ENCODE results near the gene OPA3. TPM values are rescaled to one million over a fixed set of nuclear protein-coding genes. Genes with fewer than 3 reads are reported as not detected.

OPA3 gene
- total and polyA plus RNA-seq, 8 donors = under 0.01 to 27.5 (median 3.7) TPM

DNA sequence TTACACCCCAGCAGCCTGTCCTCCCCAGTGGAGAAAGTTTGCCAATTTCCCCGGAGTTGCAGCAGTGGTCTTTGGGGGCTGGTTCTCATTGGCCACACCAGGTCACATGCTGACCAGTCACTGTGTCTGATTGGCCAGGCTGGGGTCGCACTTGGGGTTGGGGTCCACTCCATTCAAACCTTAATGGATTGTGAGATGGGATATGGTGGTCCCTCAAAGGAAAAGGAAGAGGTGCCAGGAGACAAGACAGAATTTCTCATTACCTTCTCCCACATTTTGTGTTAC is 82.9 kb downstream of the OPA3 start:
- intact Hi-C loops (cut with DNase I; ENCODE audit: low total_unique reads) = no loop called here
- TF ChIP-seq POLR2AphosphoS5 (IDR thresholded peaks at IDR 0.05) (no peak), EP300 (IDR thresholded peaks at IDR 0.05) (no peak), POLR2A (IDR thresholded peaks at IDR 0.05) (no peak)
- TF ChIP-seq, protein P1, sequence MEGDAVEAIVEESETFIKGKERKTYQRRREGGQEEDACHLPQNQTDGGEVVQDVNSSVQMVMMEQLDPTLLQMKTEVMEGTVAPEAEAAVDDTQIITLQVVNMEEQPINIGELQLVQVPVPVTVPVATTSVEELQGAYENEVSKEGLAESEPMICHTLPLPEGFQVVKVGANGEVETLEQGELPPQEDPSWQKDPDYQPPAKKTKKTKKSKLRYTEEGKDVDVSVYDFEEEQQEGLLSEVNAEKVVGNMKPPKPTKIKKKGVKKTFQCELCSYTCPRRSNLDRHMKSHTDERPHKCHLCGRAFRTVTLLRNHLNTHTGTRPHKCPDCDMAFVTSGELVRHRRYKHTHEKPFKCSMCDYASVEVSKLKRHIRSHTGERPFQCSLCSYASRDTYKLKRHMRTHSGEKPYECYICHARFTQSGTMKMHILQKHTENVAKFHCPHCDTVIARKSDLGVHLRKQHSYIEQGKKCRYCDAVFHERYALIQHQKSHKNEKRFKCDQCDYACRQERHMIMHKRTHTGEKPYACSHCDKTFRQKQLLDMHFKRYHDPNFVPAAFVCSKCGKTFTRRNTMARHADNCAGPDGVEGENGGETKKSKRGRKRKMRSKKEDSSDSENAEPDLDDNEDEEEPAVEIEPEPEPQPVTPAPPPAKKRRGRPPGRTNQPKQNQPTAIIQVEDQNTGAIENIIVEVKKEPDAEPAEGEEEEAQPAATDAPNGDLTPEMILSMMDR (IDR thresholded peaks at IDR 0.05) = no peak
- Histone ChIP-seq H3K4me3 (no peak overlapping the region), H3K9me3 (no peaks in the 10 kb centered on the region), H3K27ac (peak overlapping the region in 2 of 5 donors; percentile 23 to 42), H3K36me3 (no peaks in the 10 kb centered on the region), H3K27me3 (peaks cover 0 to 31% (median 6%) of the 10 kb centered on the region in 3 donors), H3K4me1 (peaks cover 31 to 46% (median 42%) of the 10 kb centered on the region in 4 donors)
- WGBS, 5 donors = 57 to 77% (median 68%) methylated on average over 2 of the region's 2 CpGs
- no peak for DNase-seq

DNA sequence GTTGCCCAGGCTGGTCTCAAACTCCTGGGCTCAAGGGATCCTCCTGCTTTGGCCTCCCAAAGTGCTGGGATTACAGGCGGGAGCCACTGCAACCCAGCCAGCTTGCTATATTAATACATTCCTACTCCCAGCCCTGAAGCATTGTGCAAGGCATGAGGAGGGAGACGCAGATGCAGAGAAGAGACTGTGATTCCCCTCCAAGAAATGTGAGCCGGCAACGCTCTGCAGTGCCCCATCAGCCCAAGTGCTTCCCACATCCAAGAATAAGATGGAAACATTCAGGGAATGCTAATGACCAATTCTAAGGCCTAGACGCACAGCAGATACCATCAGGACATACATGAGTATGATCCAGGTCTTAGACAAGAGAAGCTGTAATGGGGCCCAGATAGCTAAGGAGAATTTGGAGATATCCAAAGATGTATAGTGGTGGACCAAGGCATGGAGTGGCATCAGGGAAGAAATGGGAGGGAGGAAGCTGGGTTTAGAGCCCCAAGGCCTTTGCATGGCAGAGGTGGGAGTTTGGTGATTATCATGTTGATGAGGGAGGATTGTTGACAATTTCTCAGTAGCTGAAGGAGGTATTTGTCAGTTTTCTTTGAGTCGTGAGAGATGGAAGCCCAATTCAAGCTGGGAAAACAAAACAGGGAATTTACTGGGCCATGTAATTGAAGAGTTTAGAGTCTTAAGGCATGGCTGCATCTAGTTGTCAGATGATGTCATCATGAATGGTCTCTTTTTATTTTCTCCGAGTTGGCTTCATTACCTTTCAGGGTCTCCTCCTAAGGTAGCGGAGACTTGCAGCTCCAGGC is 83.5 kb downstream of the OPA3 start:
- no peaks in the 10 kb centered on the region for H3K9me3 ChIP-seq
- H3K27me3 ChIP-seq = peaks cover 0 to 36% (median 6%) of the 10 kb centered on the region in 3 donors
- H3K27ac ChIP-seq = no peak overlapping the region
- no peak for DNase-seq
- H3K4me1 ChIP-seq = peaks cover 35 to 48% (median 45%) of the 10 kb centered on the region in 4 donors
- no peaks in the 10 kb centered on the region for H3K36me3 ChIP-seq
- H3K4me3 ChIP-seq = no peak overlapping the region
- TF ChIP-seq EP300 (IDR thresholded peaks at IDR 0.05) = no peak
- TF ChIP-seq POLR2AphosphoS5 (IDR thresholded peaks at IDR 0.05) = no peak
- TF ChIP-seq POLR2A (IDR thresholded peaks at IDR 0.05) = no peak
- TF ChIP-seq, protein P1 (IDR thresholded peaks at IDR 0.05) = no peak
- intact Hi-C loops (cut with DNase I; ENCODE audit: low total_unique reads) = no loop called here
- 82 to 90% (median 88%) methylated on average over 8 of the region's 8 CpGs for WGBS, 5 donors

DNA sequence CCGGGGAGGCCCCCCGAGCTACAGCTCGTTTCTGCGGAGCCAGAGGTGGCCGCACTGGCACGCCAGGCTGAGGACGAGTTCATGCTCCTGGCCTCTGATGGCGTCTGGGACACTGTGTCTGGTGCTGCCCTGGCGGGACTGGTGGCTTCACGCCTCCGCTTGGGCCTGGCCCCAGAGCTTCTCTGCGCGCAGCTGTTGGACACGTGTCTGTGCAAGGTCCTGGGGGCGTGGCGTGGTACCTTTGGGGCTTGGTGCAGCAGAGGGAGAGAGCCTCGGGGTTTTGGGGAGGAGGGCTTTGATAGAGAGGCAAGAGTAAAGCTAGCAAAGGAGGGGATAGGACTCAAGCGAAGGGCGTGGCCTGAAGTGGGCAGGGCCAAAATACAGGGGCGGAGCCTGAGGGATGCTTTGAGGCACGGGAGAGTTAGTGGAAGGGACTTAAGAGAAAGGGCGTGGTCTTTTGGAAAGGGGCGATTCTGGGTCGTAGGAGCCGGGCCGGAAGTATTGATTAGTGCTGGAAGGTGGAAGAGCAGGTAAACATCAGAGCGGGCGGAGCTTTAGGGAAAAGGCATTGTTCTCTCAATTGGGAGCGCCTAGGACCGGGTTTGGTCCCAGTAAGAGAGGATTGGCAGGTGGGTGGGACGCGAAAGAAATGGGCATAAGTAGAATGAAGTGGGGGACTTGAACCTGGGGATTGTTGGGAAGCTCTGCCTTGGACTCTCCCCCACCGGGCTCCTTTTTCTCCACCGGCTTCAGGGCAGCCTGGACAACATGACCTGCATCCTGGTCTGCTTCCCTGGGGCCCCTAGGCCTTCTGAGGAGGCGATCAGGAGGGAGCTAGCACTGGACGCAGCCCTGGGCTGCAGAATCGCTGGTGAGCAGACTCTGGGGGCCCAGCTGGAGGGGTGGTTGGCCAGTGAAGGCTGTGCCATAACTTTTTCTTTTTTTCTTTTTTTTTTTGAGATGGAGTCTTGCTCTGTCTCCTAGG is 85.1 kb downstream of the OPA3 start:
- intact Hi-C loops (cut with DNase I; ENCODE audit: low total_unique reads) = no loop called here
- TF ChIP-seq POLR2AphosphoS5 (IDR thresholded peaks at IDR 0.05) (no peak), EP300 (IDR thresholded peaks at IDR 0.05) (no peak), POLR2A (IDR thresholded peaks at IDR 0.05) (no peak)
- TF ChIP-seq, protein P1 (IDR thresholded peaks at IDR 0.05) = no peak
- Histone ChIP-seq H3K36me3 (no peaks in the 10 kb centered on the region), H3K4me1 (peaks cover 31 to 43% (median 39%) of the 10 kb centered on the region in 4 donors), H3K9me3 (no peaks in the 10 kb centered on the region), H3K4me3 (peak overlapping the region; percentile 25 to 43 (median 32)), H3K27ac (no peak overlapping the region), H3K27me3 (peaks cover 0 to 52% (median 6%) of the 10 kb centered on the region in 3 donors)
- WGBS, 5 donors = 11 to 15% (median 11%) methylated on average over 36 to 37 of the region's 37 CpGs
- DNase-seq = peak in 1 of 2 donors; percentile 74

Measured in stomach (tissue), 9 donors.